ENCODE results near the gene PSMA5.
"Not testable (repeated sequence)": the region's sequence is repeated elsewhere in the genome, so short reads cannot be mapped to it uniquely, and the experiment has no call there.

PSMA5 gene

DNA sequence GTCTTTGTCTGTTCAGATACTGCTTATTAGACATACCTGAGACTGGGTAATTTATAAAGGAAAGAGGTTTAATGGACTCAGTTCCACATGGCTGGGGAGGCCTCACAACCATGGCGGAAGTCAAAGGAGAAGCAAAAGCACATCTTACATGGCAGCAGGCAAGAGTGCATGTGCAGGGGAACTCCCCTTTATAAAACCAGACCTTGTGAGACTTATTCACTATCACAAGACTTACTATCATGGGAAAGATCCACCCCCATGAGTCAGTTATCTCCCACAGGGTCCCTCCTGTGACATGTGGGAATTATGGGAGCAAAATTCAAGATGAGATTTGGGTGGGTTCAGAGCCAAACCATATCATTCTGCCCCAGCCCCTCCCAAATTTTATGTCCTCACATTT is 7.1 kb upstream of the PSMA5 start:
- DNase-seq (ENCODE audit: low read depth in 2 of 2) = no peak

- DNase-seq (ENCODE audit: low read depth in 2 of 2) = no peak
Measured at GRCh38 chr1:109432336-109432735, 6.1 kb upstream of the PSMA5 start.

GRCh38 chr1:109427171-109427467 is 871 bp upstream of the PSMA5 start:
- no peak for DNase-seq (ENCODE audit: low read depth in 2 of 2)

DNA sequence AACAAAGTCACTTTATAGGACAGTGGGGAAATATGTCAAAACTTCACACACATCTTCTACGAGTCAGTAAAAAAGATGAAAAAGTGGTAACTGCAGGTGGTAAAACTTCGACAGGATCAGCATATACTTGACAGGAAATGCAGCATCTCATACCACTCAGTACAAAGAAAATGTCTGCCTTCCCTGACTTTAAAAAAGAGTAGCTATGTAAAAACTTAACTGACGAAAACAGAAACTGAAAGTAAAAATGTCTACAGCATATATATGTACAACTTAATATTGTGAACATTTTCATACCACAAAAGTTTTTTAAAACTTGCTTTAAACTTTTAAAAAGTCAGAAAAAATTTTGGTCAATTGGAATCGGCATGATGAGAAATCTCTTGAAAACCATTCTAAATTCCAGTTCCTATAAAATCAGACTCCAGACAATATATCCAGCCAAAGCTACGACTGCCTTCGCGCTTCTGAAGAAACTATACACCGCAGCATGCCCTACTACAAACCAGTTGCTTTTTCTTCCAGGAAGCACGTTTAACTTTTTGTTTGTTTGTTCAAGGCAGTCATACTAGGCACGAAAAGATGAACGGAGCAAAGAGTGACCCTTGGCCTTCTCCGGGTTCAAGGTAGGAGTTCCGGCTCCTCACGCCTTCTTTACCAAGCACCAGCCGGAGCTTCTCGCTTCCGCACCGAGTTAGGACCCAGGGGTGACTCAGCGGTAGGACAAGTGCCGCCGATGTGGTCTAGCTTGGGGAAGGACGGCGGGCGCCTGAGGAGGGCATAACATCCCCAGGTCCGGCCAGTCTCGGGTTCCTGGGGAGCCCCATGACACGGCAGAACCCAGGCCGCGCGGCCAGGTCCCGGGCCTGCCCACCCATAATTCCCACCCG is 612 bp downstream of the PSMA5 start:
- peak; percentile 40 to 42 for DNase-seq (ENCODE audit: low read depth in 2 of 2)

- DNase-seq (ENCODE audit: low read depth in 2 of 2) = no peak
Measured at GRCh38 chr1:109423498-109423897, 2.8 kb downstream of the PSMA5 start.

GRCh38 chr1:109412551-109412950 is 13.7 kb downstream of the PSMA5 start:
- no peak for DNase-seq (ENCODE audit: low read depth in 2 of 2)

- no peak for DNase-seq (ENCODE audit: low read depth in 2 of 2)
Measured at GRCh38 chr1:109404838-109405237, 21.4 kb downstream of the PSMA5 start.

DNA sequence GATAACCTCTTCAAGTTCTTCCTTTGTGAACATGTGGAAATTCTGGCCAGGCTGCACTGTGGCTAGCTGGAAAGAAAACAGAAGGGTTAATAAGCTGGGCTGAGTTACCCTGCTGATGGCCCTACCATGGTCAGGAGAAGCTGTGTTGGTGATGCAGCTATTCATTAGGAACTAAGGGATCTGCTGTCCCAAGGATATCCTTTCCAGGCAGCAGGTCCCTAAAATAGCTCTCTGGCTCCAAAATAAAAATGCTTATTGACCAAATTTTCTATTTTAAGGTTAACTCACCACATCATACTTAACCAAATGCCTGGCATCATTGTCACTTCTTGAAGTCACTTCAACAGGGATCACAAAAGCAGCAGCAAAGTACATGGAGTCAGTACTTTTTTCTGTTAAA is 24.2 kb downstream of the PSMA5 start:
- DNase-seq (ENCODE audit: low read depth in 2 of 2) = no peak

- DNase-seq (ENCODE audit: low read depth in 2 of 2) = no peak
Measured at GRCh38 chr1:109400035-109400655, 26.1 kb downstream of the PSMA5 start.

GRCh38 chr1:109399326-109399957 is 26.8 kb downstream of the PSMA5 start:
- DNase-seq (ENCODE audit: low read depth in 2 of 2) = peak in 1 of 2 donors; percentile 25

- no peak for DNase-seq (ENCODE audit: low read depth in 2 of 2)
Measured at GRCh38 chr1:109398343-109399225, 27.7 kb downstream of the PSMA5 start.

- peak; percentile 25 to 30 for DNase-seq (ENCODE audit: low read depth in 2 of 2)
Measured at GRCh38 chr1:109397581-109398342, 28.5 kb downstream of the PSMA5 start, which contains the start of gene SORT1. Gene SORT1 (minus strand): TSS chr1:109397918. CDS start chr1:109397892, 26 bp downstream.

DNA sequence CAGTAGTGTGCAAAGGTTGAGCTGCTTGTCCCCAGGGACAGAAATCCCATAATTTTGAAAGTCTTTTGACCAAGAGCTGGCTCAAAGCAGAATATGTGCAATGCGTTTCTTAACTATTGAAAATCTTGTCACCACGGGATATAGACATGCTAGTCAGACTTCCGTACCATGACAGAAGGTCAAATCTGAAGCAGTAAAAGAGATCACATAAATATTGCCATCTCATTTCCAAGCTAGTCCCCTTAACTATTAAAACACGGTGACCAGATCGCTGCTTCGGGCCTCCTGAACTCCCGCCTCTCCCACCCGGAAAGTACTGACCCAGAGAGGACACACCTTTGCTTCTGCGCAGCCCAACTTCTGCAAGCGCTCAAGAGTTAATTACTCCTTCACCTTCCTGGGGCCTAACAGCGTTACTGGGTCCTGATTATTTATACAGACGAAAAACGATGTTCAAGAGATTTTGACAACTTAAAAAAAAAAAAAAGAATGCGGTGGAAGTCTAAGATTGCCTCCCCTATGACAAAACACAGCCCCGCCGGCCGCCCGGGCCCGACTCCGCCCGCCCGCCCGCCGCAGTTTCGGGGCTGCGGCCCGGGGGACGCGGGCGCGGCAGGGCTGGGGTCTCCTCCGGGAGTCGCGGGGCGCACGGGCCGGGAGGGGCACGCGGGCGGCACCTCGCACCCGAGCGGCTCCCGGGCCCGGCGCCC is 29.2 kb downstream of the PSMA5 start:
- no peak for DNase-seq (ENCODE audit: low read depth in 2 of 2)

DNA sequence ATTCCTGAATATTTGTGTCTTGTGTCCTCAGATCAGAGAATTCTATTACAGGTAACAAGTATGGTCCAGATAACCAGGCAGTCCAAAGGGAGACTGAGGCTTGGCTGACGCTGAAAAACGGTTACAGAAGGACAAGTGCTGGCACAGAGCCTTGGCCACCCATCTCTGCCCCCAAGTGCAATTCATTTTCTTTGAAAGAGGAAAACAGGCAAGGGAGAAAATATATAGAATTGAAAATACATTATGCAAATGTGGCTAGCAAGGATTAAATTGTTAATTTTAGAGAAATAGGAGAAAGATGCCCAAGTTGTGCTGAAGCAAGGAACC is 29.8 kb downstream of the PSMA5 start:
- no peak for DNase-seq (ENCODE audit: low read depth in 2 of 2)

GRCh38 chr1:109395602-109396512 is 30.4 kb downstream of the PSMA5 start:
- no peak for DNase-seq (ENCODE audit: low read depth in 2 of 2)

GRCh38 chr1:109395282-109395599 is 31.0 kb downstream of the PSMA5 start:
- DNase-seq (ENCODE audit: low read depth in 2 of 2) = not testable (repeated sequence)

DNA sequence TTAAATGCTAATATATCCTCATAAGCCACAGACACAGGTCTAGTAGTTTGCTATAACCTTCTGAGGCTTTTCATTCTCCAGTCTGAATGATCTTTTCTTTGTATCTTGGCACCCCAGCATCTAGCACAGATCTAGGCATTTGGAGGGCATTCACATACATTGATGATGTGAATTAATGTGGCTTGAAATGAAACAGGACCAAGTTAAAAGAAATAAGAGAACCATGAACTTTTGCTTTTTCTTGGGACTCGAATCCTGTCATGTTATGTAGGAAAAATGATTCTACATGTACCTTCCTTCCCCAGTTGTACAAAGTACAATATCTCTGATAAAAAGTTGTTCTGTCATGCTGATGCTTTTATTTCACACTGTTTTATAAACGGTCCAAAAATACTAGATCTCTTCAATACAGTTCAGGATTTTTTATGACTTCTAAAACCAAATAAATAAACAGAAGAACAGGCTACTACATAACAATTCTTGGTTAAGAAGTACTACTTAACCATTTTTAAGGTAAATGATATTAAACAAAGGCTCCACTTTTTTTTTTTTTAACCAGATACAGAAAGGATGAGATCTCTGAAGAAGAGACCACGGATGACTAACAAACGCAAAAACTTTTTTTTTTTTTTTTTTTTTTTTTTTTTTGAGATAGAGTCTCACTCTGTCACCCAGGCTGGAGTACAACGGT is 31.5 kb downstream of the PSMA5 start:
- DNase-seq (ENCODE audit: low read depth in 2 of 2) = no peak

DNA sequence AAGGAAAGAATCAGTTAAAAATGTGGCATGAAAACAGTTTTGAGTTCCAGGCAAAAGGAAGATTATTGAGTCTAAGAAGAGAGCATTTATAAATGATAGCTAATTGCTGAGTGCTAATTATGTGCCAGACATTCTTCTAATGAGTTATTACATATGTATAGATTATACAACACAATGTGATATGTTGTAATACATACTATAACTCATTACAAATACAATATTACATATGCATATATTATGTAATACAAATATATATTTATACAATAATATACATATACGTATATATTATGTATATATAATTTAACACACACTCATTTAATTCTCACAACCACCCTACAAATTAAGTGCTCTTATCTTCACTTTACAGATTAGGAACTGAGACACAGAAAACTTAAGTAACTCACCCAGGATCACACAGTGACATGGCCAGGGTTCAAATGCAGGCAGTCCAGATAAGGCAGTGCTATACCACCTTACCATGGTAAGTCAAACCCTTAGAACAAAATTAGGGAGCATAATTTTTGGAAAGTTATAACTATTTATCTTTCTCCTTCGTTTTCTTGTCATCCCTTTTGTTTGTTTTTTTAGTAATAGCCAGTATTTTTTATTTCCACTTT is 32.5 kb downstream of the PSMA5 start:
- DNase-seq (ENCODE audit: low read depth in 2 of 2) = no peak

Measured in activated CD4-positive, alpha-beta T cell treated with anti-CD3 and anti-CD28 coated beads for 24 hours (primary cell).